HuH-7.5 (cell line): ENCODE data around the gene AIMP2.
"Not testable (repeated sequence)": the region's sequence is repeated elsewhere in the genome, so short reads cannot be mapped to it uniquely, and the experiment has no call there.

Experiments used
- DNase-seq: peaks from one replicate; pipeline ENCODE4 v3.0.0; 2011; ENCODE audit warnings: low spot score

Gene AIMP2

GRCh38 chr7:6026011-6026819 lies 17.1 kb downstream of the AIMP2 start:
- DNase-seq: peak; percentile 55

GRCh38 chr7:6026820-6027311 lies 17.8 kb downstream of the AIMP2 start:
- DNase-seq: no peak

- no peak for DNase-seq
These were observed 18.8 kb downstream of the AIMP2 start for GRCh38 chr7:6027806-6028365.

- no peak for DNase-seq
These were observed 19.5 kb downstream of the AIMP2 start for GRCh38 chr7:6028563-6028962.

GRCh38 chr7:6030988-6031387 lies 21.9 kb downstream of the AIMP2 start, which contains the start of gene ANKRD61:
ANKRD61 (plus strand) TSS chr7:6031376; CDS start chr7:6031376, 0 bp downstream.
- DNase-seq: no peak

GRCh38 chr7:6031567-6031966 lies 22.5 kb downstream of the AIMP2 start:
- DNase-seq: no peak

- DNase-seq: no peak
These were observed 23.1 kb downstream of the AIMP2 start for GRCh38 chr7:6032167-6032566.

- no peak for DNase-seq
These were observed 23.6 kb downstream of the AIMP2 start for GRCh38 chr7:6032641-6033040.

GRCh38 chr7:6035165-6035564 lies 26.1 kb downstream of the AIMP2 start:
- DNase-seq: no peak

GRCh38 chr7:6035686-6036085 lies 26.6 kb downstream of the AIMP2 start:
- no peak for DNase-seq

GRCh38 chr7:6049780-6050179 lies 40.7 kb downstream of the AIMP2 start:
- no peak for DNase-seq

GRCh38 chr7:6051185-6051584 lies 42.1 kb downstream of the AIMP2 start:
- not testable (repeated sequence) for DNase-seq

- no peak for DNase-seq
These were observed 47.5 kb downstream of the AIMP2 start for GRCh38 chr7:6056616-6057015.

GRCh38 chr7:6057316-6058129 lies 48.5 kb downstream of the AIMP2 start:
- no peak for DNase-seq

GRCh38 chr7:6059941-6060340 lies 50.9 kb downstream of the AIMP2 start:
- DNase-seq: not testable (repeated sequence)

- no peak for DNase-seq
These were observed 62.3 kb downstream of the AIMP2 start for GRCh38 chr7:6071406-6071805.
